PFSK-1 (cell line): ENCODE measurements around the gene IGSF21.

Experiments used
- FOXP2 ChIP-seq: optimal IDR thresholded peaks from 2 replicates; pipeline ENCODE3; 2011; ENCODE audit warnings: borderline replicate concordance, control low read depth, inconsistent platforms; ENCODE audit not compliant: insufficient read depth; ENCODE audit errors: extremely low read length, extremely low read depth
- POLR2AphosphoS5 ChIP-seq: IDR thresholded peaks from 2 replicates; pipeline ENCODE4 v1.6.1; 2012; ENCODE audit warnings: low read depth, mild to moderate bottlenecking, control low read depth, low read length, moderate library complexity
- SIN3A ChIP-seq: IDR thresholded peaks from 2 replicates; pipeline ENCODE4 v1.6.1; 2012; ENCODE audit warnings: mild to moderate bottlenecking, low read length, moderate library complexity, borderline replicate concordance; ENCODE audit not compliant: insufficient read depth
- TAF1 ChIP-seq: IDR thresholded peaks from 2 replicates; pipeline ENCODE4 v1.6.1; 2012; ENCODE audit warnings: low read length, control low read depth, borderline replicate concordance; ENCODE audit not compliant: insufficient read depth
- TF ChIP-seq, protein P1 (sequence below), 2 experiments: IDR thresholded peaks; 2 replicates each; pipeline versions ENCODE4 v1.6.1 to v1.8.0; 2011 to 2012; ENCODE audit warnings: low read depth in 2 of 2, low read length in 2 of 2, control low read depth in 1 of 2, inconsistent platforms in 1 of 2, mild to moderate bottlenecking in 1 of 2, moderate library complexity in 1 of 2; ENCODE audit not compliant: insufficient read depth in 1 of 2

Gene IGSF21

DNA sequence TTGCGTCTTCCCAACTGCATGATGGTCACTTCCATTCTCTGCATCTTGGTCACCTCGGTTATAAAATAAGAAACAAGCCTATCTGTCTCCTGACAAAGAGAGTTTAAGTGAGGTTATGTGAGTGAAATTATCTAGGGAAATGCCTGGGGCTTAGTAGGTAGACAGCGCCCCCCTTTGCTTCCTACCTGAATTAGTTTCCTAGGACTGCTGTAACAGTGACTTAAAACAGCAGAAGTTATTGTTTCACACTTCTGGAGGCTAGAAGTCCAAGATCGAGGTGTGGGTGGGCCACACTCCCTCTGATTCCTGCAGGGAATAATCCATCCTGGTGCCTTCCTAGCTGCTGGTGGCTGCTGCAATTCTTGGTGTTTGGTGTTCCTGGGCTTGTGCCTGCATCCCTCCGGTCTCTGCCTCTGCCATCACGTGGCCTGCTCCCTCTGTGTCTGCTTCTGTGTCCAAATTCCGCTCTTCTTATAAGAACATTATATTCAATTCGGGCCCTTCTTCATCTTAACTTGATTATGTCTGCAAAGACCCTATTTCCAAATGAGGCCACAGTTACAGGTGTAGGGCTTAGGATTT is 92.6 kb downstream of the IGSF21 start:
- TF ChIP-seq, protein P1, sequence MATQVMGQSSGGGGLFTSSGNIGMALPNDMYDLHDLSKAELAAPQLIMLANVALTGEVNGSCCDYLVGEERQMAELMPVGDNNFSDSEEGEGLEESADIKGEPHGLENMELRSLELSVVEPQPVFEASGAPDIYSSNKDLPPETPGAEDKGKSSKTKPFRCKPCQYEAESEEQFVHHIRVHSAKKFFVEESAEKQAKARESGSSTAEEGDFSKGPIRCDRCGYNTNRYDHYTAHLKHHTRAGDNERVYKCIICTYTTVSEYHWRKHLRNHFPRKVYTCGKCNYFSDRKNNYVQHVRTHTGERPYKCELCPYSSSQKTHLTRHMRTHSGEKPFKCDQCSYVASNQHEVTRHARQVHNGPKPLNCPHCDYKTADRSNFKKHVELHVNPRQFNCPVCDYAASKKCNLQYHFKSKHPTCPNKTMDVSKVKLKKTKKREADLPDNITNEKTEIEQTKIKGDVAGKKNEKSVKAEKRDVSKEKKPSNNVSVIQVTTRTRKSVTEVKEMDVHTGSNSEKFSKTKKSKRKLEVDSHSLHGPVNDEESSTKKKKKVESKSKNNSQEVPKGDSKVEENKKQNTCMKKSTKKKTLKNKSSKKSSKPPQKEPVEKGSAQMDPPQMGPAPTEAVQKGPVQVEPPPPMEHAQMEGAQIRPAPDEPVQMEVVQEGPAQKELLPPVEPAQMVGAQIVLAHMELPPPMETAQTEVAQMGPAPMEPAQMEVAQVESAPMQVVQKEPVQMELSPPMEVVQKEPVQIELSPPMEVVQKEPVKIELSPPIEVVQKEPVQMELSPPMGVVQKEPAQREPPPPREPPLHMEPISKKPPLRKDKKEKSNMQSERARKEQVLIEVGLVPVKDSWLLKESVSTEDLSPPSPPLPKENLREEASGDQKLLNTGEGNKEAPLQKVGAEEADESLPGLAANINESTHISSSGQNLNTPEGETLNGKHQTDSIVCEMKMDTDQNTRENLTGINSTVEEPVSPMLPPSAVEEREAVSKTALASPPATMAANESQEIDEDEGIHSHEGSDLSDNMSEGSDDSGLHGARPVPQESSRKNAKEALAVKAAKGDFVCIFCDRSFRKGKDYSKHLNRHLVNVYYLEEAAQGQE (IDR thresholded peaks at IDR 0.05; ENCODE audit: insufficient read depth in 1 of 2, low read depth in 2 of 2, low read length in 2 of 2) = no peak
- TF ChIP-seq POLR2AphosphoS5 = no peak
- TF ChIP-seq SIN3A = no peak
- no peak for TF ChIP-seq FOXP2
- TF ChIP-seq TAF1 = no peak

DNA sequence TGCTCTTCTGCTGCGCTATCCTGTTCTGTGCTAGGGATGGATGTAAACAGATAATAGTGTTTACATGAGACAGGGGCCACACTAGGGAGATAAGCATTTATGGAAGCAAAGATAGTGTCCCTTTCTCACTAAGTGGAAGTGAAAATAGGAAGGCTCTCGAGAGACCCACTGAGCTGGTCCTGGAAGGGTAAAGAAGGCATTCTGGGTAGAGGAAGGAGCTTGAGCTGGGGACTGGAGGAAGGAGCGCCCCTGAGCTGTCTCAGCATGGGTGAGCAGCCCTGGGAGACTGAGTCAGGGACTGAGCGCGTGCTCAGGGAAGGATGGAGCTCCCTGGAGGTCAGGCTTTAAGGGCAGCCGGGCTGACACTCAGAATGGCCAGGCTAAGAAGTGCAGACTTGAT is 93.3 kb downstream of the IGSF21 start:
- TF ChIP-seq FOXP2 = no peak
- no peak for TF ChIP-seq TAF1
- no peak for TF ChIP-seq POLR2AphosphoS5
- TF ChIP-seq, protein P1 (IDR thresholded peaks at IDR 0.05; ENCODE audit: insufficient read depth in 1 of 2, low read depth in 2 of 2, low read length in 2 of 2) = no peak

DNA sequence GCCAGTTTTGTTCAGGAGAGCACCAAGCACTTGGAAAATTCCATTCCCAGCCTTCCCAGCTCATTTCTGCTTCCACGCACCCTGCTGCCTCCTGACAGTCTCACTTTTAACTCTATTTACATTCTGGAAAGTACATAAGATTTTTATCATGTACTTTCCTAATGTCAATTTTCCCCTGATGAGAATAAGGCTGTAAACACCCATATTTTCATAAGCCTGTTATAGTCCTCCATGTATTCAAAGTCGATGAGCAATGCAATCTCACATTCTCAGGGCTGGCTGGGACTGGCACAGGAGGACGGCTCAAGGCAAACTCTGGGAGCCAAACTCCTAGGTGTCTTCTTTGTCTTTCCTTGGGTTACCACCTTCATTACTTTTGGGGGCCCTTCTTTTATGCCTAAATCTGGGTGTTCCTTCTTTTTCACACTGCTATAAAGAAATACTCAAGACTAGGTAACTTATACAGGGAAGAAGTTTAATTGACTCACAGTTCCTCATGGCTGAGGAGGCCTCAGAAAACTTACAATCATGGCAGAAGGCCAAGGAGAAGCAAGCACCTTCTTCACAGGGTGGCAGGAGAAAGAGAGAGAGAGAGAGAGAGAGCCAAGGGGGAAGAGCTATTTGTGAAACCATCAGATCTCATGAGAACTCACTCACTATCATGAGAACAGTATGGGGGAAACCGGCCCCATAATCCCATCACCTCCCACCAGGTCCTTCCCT is 94.6 kb downstream of the IGSF21 start:
- TF ChIP-seq, protein P1 (IDR thresholded peaks at IDR 0.05; ENCODE audit: insufficient read depth in 1 of 2, low read depth in 2 of 2, low read length in 2 of 2) = no peak
- TF ChIP-seq POLR2AphosphoS5 = no peak
- TF ChIP-seq TAF1 = no peak
- TF ChIP-seq FOXP2 = no peak
- TF ChIP-seq SIN3A = no peak

DNA sequence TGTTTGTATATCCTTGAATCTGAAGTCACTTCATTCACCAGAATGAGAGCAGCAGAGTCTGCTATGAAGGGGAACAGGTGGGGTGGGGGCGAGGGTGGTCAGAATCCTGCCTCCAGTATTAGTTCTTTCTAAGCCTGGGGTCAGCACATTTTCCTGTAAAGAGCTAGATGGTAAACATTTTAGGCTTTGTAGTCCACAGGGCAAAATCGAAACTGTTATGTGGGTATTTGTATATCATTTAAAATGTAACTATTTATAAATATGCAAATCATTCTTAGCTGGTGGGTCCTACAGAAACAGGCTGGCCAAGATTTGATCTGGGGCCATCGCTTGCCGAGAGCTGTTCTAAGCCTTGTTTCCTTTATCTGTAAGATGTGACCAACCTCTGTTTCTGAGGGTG is 96.0 kb downstream of the IGSF21 start:
- TF ChIP-seq POLR2AphosphoS5 = no peak

DNA sequence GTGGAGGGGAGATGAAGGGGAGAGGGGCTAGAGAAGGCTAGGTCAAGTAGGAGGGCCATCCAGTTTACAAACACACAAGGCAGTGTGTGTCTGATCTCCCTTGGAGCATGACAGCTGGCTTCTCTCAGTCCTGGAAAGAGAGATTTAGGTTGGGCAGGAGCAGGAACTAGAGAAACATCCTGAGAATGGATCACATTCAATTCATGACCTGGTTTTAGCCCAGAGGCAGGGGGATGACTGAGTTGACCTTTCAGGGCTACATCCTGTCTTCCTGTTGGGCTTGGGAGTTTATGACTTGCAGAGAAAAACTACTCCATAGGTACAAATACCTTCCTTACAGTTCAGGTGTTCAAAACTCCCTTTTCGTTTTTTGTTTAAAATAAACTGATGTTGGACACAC is 97.0 kb downstream of the IGSF21 start:
- TF ChIP-seq FOXP2 = no peak
- TF ChIP-seq SIN3A = no peak
- no peak for TF ChIP-seq TAF1
- no peak for TF ChIP-seq POLR2AphosphoS5
- TF ChIP-seq, protein P1 (IDR thresholded peaks at IDR 0.05; ENCODE audit: insufficient read depth in 1 of 2, low read depth in 2 of 2, low read length in 2 of 2) = no peak
